ENCODE results near the gene POLR2F.
"Not testable (repeated sequence)": the region's sequence is repeated elsewhere in the genome, so short reads cannot be mapped to it uniquely, and the experiment has no call there.

Gene POLR2F

GRCh38 chr22:37925330-37925729, 28.2 kb upstream of the POLR2F start:
- DNase-seq (ENCODE audit: low spot score): no peak

- DNase-seq (ENCODE audit: low spot score): no peak
These were observed 27.7 kb upstream of the POLR2F start for GRCh38 chr22:37925767-37926166.

- DNase-seq (ENCODE audit: low spot score): no peak
These were observed 27.1 kb upstream of the POLR2F start for GRCh38 chr22:37926358-37926757.

- no peak for DNase-seq (ENCODE audit: low spot score)
These were observed 26.5 kb upstream of the POLR2F start for GRCh38 chr22:37926771-37927636.

GRCh38 chr22:37927637-37927936, 25.9 kb upstream of the POLR2F start:
- DNase-seq (ENCODE audit: low spot score): no peak

- DNase-seq (ENCODE audit: low spot score): no peak
These were observed 24.1 kb upstream of the POLR2F start for GRCh38 chr22:37929390-37929789.

DNA sequence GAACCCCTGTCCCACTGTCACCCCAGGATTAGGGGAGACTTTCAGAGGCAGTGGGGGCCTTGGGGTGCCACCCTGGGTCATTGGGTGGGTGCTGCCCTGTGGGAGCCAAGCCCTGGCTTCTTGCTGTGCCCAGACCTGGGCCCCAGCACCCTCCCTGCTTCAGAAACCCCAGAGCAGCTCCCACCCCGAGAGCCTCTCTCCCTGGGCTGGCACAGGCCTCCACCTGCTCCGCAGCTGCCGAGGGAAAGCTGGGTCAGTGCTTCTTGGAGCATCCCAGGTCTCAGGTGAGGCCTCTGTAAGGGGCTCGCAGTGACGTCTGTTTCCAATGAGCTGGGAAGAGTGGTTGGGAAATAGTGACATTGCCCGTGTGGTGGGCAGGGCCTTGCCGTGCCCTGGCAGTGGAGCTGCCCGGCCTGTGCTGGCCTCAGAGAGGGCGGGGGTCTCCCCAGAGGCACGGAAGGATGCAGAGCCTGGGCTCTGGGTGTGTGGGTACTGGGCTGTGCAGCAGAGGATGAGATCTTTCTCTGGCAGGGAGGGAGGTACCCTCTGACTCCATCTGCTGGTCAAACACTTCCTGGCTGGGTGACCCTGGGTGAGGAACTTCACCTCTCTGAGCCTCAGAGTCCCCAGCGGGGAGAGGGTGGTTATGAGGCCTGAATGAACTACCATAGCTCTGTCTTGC, 23.1 kb upstream of the POLR2F start:
- DNase-seq (ENCODE audit: low spot score): no peak

GRCh38 chr22:37930952-37931440, 22.5 kb upstream of the POLR2F start:
- no peak for DNase-seq (ENCODE audit: low spot score)

DNA sequence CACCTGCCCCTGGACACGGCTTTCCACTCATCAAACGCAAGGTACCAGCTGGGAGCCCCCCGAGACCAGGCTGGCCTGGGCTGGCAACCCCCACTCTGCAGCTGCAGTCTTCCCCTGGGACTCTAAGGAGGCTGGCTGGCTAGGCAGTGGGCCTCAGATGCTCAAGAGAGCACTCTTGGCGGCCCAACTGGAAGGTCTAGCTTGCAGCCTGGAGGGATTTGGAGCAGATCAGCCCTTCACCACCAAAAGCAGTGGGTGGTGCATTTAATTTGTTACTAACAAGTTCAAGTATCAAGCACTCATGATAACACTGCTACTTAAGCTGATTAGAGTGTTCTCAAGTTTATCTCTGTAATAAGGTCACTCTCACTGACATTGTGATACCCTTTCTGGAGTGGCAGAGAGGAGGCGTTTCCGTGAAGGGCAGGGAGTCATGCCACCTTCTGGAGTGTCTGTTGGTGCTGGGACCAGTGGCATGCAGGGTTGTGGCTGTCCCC, 21.6 kb upstream of the POLR2F start:
- no peak for DNase-seq (ENCODE audit: low spot score)

DNA sequence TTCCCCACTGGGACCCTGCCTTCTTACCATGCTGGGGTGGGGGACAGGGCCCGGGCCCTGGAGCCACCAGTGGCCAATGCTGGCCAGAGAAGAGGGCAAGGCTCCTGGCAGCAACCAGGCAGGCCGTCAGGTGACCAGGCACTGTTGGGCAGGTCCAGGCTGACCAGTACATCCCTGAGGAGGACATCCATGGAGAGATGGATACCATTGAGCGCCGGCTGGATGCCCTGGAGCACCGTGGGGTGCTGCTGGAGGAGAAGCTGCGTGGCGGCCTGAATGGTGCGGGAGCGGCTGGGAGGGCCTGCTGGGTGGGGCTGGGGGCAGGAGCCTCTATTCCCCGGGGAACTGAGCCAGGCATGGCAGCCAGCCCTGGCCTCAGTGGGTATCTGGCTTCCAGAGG, 21.1 kb upstream of the POLR2F start:
- DNase-seq (ENCODE audit: low spot score): no peak

DNA sequence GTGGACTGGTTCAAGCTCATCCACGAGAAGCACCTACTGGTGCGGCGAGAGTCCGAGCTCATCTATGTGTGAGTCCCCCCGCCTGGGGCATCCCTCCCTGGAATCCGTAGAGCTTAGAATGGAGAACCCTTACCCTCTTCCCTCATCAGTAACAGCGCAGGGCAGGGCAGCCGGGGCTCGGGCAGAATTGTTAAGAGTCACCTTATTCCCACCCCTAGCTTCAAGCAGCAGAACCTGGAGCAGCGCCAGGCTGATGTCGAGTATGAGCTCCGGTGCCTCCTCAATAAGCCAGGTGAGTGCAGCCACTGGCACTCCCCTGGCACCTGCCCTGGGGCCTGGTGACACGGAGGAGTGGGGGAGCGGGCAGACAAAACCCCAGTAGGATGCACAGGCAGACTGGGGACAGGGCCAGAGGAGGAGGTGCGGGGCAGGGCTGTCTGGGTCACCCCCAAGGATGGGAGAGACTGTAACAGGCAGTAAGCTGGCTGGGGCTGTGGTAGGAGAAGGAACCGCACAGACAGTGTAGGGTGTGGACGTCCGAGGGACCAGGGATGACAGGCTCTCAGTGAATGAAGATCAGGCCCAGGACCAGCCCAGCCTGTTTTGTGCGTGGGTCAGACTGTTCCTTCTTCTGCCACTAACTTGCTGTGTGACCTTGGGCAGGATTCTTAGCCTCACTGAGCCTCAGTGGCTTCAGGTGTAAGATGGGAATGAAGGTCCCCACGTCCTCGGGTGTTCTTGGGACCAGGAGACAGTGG, 20.5 kb upstream of the POLR2F start:
- DNase-seq (ENCODE audit: low spot score): no peak

GRCh38 chr22:37933711-37934376, 19.7 kb upstream of the POLR2F start:
- DNase-seq (ENCODE audit: low spot score): peak; percentile 91

- DNase-seq (ENCODE audit: low spot score): no peak
These were observed 12.7 kb upstream of the POLR2F start for GRCh38 chr22:37940698-37941376.

DNA sequence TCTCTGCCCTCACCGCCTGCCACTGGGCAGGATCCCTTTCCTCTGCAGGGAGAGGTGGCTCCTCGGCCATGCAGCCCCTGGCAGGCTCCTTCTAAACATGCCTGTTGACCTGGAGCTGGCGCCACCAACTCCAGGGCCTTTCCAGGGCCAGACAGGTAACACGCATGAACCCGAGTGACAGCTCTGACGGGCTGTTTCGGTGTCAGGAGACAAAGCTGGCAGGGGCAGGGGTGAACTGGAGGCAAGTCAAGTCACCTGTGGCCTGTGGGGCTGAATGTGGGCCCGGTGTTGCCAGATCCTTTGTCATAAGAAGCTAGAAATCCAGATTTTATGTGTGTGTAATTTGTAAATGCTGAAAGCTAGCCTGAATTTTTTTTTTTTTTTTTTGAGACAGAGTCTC, 11.4 kb upstream of the POLR2F start:
- no peak for DNase-seq (ENCODE audit: low spot score)

GRCh38 chr22:37943136-37943824, 10.2 kb upstream of the POLR2F start:
- DNase-seq (ENCODE audit: low spot score): no peak

DNA sequence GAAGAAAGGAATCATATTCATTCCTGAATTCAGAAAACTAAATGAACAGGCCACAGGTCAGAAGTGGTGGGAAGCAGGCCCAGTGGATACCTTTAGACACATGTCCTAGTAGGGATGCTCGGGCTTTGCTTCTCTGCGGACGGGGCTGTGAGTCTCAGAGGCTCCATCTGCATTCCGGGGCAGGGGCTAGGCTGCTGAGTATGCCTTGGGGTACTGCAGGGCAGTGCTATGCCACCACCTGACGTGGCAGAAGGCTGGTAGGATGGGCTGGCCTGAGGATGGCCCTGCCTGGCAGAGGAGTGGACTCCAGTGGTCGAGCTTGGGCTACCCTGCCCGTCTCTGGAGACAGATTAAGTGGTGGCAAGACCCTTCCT, 9.7 kb upstream of the POLR2F start:
- DNase-seq (ENCODE audit: low spot score): no peak

DNA sequence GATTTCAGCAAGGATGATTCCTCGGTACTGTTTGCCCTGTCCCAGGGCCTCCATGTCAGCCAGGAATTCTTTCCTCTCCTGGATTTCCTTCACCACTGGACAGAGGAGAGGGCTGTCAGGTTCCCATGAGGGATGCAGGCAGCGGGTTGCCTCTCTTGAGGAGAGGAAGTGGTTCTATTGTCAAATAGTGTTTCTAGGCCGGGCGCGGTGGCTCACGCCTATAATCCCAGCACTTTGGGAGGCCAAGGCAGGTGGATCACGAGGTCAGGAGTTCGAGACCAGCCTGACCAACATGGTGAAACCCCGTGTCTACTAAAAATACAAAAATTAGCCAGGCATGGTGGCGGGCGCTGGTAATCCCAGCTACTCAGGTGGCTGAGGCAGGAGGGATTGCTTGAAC, 9.1 kb upstream of the POLR2F start:
- DNase-seq (ENCODE audit: low spot score): not testable (repeated sequence)

GRCh38 chr22:37947142-37947795, 6.2 kb upstream of the POLR2F start:
- DNase-seq (ENCODE audit: low spot score): not testable (repeated sequence)

DNA sequence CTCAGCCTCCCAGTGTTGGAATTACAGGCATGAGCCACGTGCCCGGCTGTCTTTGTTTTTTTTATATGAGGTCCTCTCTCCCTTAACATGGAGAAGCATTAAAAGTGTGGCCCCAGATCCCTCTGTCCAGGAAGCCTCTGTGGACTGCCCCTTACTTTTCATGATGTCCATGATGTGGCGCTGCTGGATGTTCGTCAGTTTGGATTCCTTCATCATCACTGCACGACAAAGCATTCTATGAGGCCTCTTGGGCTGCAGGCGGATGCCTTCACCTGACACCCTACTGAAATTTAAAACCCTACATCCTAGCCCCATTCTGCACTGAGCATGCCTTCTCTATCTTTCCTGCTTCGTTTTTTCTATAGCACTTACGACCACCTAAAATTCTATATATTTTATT, 2.2 kb upstream of the POLR2F start:
- DNase-seq (ENCODE audit: low spot score): no peak

GRCh38 chr22:37952629-37953028, 870 bp upstream of the POLR2F start:
- DNase-seq (ENCODE audit: low spot score): not testable (repeated sequence)
